Thyroid gland (tissue), 4 donors: Measurements from ENCODE around the gene FAM13B. TPM values are rescaled to one million over a fixed set of nuclear protein-coding genes. Genes with fewer than 3 reads are reported as not detected.

ENCODE experiments used
- DNase-seq, 2 donors: peaks; one replicate each; pipeline ENCODE4 v3.0.0-alpha.2; 2019
- H3K27ac ChIP-seq, 3 donors: fragments of 200-600 bp; sonication (generic); 1 replicate in 2 of 3; 2 replicates in 1 of 3; pipeline ENCODE4 v1.5.1; 2016 to 2019; ENCODE audit warnings: mild to moderate bottlenecking in 1 of 3, moderate library complexity in 1 of 3
- H3K27me3 ChIP-seq: fragments of 200-600 bp; sonication (generic); one replicate; pipeline ENCODE4 v1.5.1; 2019
- H3K36me3 ChIP-seq, 2 donors: fragments of 200-600 bp; sonication (generic); one replicate each; pipeline ENCODE4 v1.5.1; 2016 to 2019
- H3K4me1 ChIP-seq, 2 donors: fragments of 200-600 bp; sonication (generic); one replicate each; pipeline ENCODE4 v1.5.1; 2017 to 2019
- H3K4me3 ChIP-seq, 3 donors: fragments of 200-600 bp; sonication (generic); replicated peaks in 1 of 3; 1 replicate in 2 of 3; 2 replicates in 1 of 3; pipeline ENCODE4 v1.5.1; 2016; ENCODE audit warnings: mild to moderate bottlenecking in 1 of 3
- H3K9me3 ChIP-seq: fragments of 200-600 bp; sonication (generic); one replicate; pipeline ENCODE4 v1.5.1; 2017
- CTCF ChIP-seq, 6 experiments: fragments of 200-600 bp in 3 of 6; fragments of 450-650 bp in 3 of 6; sonication (generic) in 3 of 6; IDR thresholded peaks; one replicate each; pipeline ENCODE4 v1.5.1; 2016 to 2019; ENCODE audit warnings: antibody characterized with exemption in 6 of 6, mild to moderate bottlenecking in 2 of 6, inconsistent platforms in 1 of 6, moderate library complexity in 1 of 6
- POLR2A ChIP-seq, 2 donors: fragments of 450-650 bp; IDR thresholded peaks; one replicate each; pipeline ENCODE4 v1.6.1; 2017; ENCODE audit warnings: antibody characterized with exemption in 2 of 2, mild to moderate bottlenecking in 2 of 2, moderate library complexity in 1 of 2
- WGBS, 2 donors: methylation state at CpG; one replicate each; pipeline ENCODE4 v1.1.5; 2017; 5-methylcytosine and 5-hydroxymethylcytosine counted together
- intact Hi-C: fragments of 100-400 bp; cut with DNase I; formaldehyde crosslinking; loops from one replicate; pipeline ENCODE4 v1.15.1; 2023
- total RNA-seq, 4 donors: library from RNA; depleted of rRNA; stranded (reverse); fragments of >200 nt; gene quantifications; one replicate each; pipeline ENCODE4 v1.2.3, GENCODE V29; 2016

FAM13B gene
- total RNA-seq, 4 donors from 2014 or later, result 40.1 to 72.0 (median 49.5) TPM

- H3K36me3 ChIP-seq, result peaks cover 3 to 12% of the 10 kb centered on the region in 2 donors
- intact Hi-C loops, result no loop called here
- DNase-seq, result no peak
- H3K27ac ChIP-seq, result no peak overlapping the region
- WGBS, 2 donors, result 97 to 100% methylated on average over 2 of the region's 2 CpGs
- H3K27me3 ChIP-seq, result no peaks in the 10 kb centered on the region
- no peak overlapping the region for H3K4me3 ChIP-seq
- H3K9me3 ChIP-seq, result no peaks in the 10 kb centered on the region
- no peaks in the 10 kb centered on the region for H3K4me1 ChIP-seq
- TF ChIP-seq CTCF (IDR thresholded peaks at IDR 0.05) (no peak), POLR2A (IDR thresholded peaks at IDR 0.05) (no peak)
These were observed 17.0 kb downstream of the FAM13B start for GRCh38 chr5:138015916-138016315.

- Histone ChIP-seq H3K4me3 (no peak overlapping the region), H3K9me3 (no peaks in the 10 kb centered on the region), H3K4me1 (no peaks in the 10 kb centered on the region), H3K27me3 (no peaks in the 10 kb centered on the region), H3K27ac (no peak overlapping the region), H3K36me3 (peaks cover 5 to 16% of the 10 kb centered on the region in 2 donors)
- intact Hi-C loops, result no loop called here
- no peak for DNase-seq
- no peak for TF ChIP-seq POLR2A (IDR thresholded peaks at IDR 0.05)
These were observed 20.9 kb downstream of the FAM13B start for GRCh38 chr5:138011991-138012390.

- no peak overlapping the region for H3K4me3 ChIP-seq
- DNase-seq, result no peak
- no peak for TF ChIP-seq POLR2A (IDR thresholded peaks at IDR 0.05)
- TF ChIP-seq CTCF (IDR thresholded peaks at IDR 0.05), result no peak
- H3K27me3 ChIP-seq, result no peaks in the 10 kb centered on the region
- H3K27ac ChIP-seq, result no peak overlapping the region
- peaks cover under 1 to 7% of the 10 kb centered on the region in 2 donors for H3K4me1 ChIP-seq
- H3K9me3 ChIP-seq, result no peaks in the 10 kb centered on the region
- H3K36me3 ChIP-seq, result no peaks in the 10 kb centered on the region
- intact Hi-C loops, result no loop called here
- 93 to 94% methylated on average over 6 of the region's 6 CpGs for WGBS, 2 donors
These were observed 32.7 kb downstream of the FAM13B start for GRCh38 chr5:138000102-138000723.

- Histone ChIP-seq H3K27me3 (no peaks in the 10 kb centered on the region), H3K27ac (no peak overlapping the region), H3K9me3 (no peaks in the 10 kb centered on the region), H3K4me1 (peaks cover 5 to 7% of the 10 kb centered on the region in 2 donors), H3K36me3 (no peaks in the 10 kb centered on the region), H3K4me3 (no peak overlapping the region)
- TF ChIP-seq CTCF (IDR thresholded peaks at IDR 0.05), result no peak
- TF ChIP-seq POLR2A (IDR thresholded peaks at IDR 0.05), result no peak
- WGBS, 2 donors, result 92 to 100% methylated on average over 1 of the region's 1 CpG
- no peak for DNase-seq
- intact Hi-C loops, result no loop called here
These were observed 35.1 kb downstream of the FAM13B start for GRCh38 chr5:137997726-137998213.

- whole genome bisulfite sequencing, 2 donors, result 83 to 85% methylated on average over 3 of the region's 3 CpGs
- Histone ChIP-seq H3K9me3 (no peaks in the 10 kb centered on the region), H3K36me3 (no peaks in the 10 kb centered on the region), H3K27me3 (no peaks in the 10 kb centered on the region), H3K4me1 (peaks cover 5 to 7% of the 10 kb centered on the region in 2 donors), H3K4me3 (no peak overlapping the region), H3K27ac (no peak overlapping the region)
- no peak for DNase-seq
- TF ChIP-seq CTCF (IDR thresholded peaks at IDR 0.05), result no peak
- no peak for TF ChIP-seq POLR2A (IDR thresholded peaks at IDR 0.05)
- intact Hi-C loops, result no loop called here
These were observed 37.1 kb downstream of the FAM13B start for GRCh38 chr5:137995749-137996128.
